ENCODE measurements around the gene NELL1.

Gene NELL1

GRCh38 chr11:21307874-21308273 lies 638.5 kb downstream of the NELL1 start:
- Histone ChIP-seq H3K4me3 (ENCODE audit: low read depth, low read length) (no peak overlapping the region), H3K27me3 (ENCODE audit: control insufficient read depth, insufficient read depth, low read length) (no peaks in the 10 kb centered on the region), H3K4me1 (ENCODE audit: control insufficient read depth, insufficient read depth, low read length) (no peaks in the 10 kb centered on the region), H3K9me3 (ENCODE audit: control insufficient read depth, insufficient read depth, low read depth, low read length) (no peaks in the 10 kb centered on the region), H3K36me3 (ENCODE audit: control insufficient read depth, insufficient read depth, low read length) (no peaks in the 10 kb centered on the region), H3K9ac (ENCODE audit: low read length) (no peak overlapping the region), H3K27ac (ENCODE audit: low read depth, low read length) (no peak overlapping the region)

GRCh38 chr11:21316591-21316990 lies 647.2 kb downstream of the NELL1 start:
- Histone ChIP-seq H3K4me1 (ENCODE audit: control insufficient read depth, insufficient read depth, low read length) (no peaks in the 10 kb centered on the region), H3K36me3 (ENCODE audit: control insufficient read depth, insufficient read depth, low read length) (no peaks in the 10 kb centered on the region), H3K4me3 (ENCODE audit: low read depth, low read length) (no peak overlapping the region), H3K9ac (ENCODE audit: low read length) (no peak overlapping the region), H3K27ac (ENCODE audit: low read depth, low read length) (no peak overlapping the region), H3K9me3 (ENCODE audit: control insufficient read depth, insufficient read depth, low read depth, low read length) (peaks cover 3% of the 10 kb centered on the region; the same call in 1 of the 2 replicates), H3K27me3 (ENCODE audit: control insufficient read depth, insufficient read depth, low read length) (no peaks in the 10 kb centered on the region)

- no peaks in the 10 kb centered on the region for H3K9me3 ChIP-seq (ENCODE audit: control insufficient read depth, insufficient read depth, low read depth, low read length)
- peaks cover 3% of the 10 kb centered on the region; the same call in 1 of the 2 replicates for H3K4me1 ChIP-seq (ENCODE audit: control insufficient read depth, insufficient read depth, low read length)
- H3K9ac ChIP-seq (ENCODE audit: low read length): no peak overlapping the region
- no peaks in the 10 kb centered on the region for H3K27me3 ChIP-seq (ENCODE audit: control insufficient read depth, insufficient read depth, low read length)
- H3K36me3 ChIP-seq (ENCODE audit: control insufficient read depth, insufficient read depth, low read length): no peaks in the 10 kb centered on the region
- no peak overlapping the region for H3K27ac ChIP-seq (ENCODE audit: low read depth, low read length)
- no peak overlapping the region for H3K4me3 ChIP-seq (ENCODE audit: low read depth, low read length)
These were observed 651.7 kb downstream of the NELL1 start for GRCh38 chr11:21321072-21321471.

- no peaks in the 10 kb centered on the region for H3K36me3 ChIP-seq (ENCODE audit: control insufficient read depth, insufficient read depth, low read length)
- no peak overlapping the region for H3K27ac ChIP-seq (ENCODE audit: low read depth, low read length)
- no peaks in the 10 kb centered on the region for H3K27me3 ChIP-seq (ENCODE audit: control insufficient read depth, insufficient read depth, low read length)
- H3K9ac ChIP-seq (ENCODE audit: low read length): no peak overlapping the region
- H3K9me3 ChIP-seq (ENCODE audit: control insufficient read depth, insufficient read depth, low read depth, low read length): no peaks in the 10 kb centered on the region
- H3K4me3 ChIP-seq (ENCODE audit: low read depth, low read length): no peak overlapping the region
- H3K4me1 ChIP-seq (ENCODE audit: control insufficient read depth, insufficient read depth, low read length): peaks cover 3% of the 10 kb centered on the region; the same call in 1 of the 2 replicates
These were observed 652.1 kb downstream of the NELL1 start for GRCh38 chr11:21321530-21321929.

- peaks cover 10% of the 10 kb centered on the region for H3K9me3 ChIP-seq (ENCODE audit: control insufficient read depth, insufficient read depth, low read depth, low read length)
- H3K27me3 ChIP-seq (ENCODE audit: control insufficient read depth, insufficient read depth, low read length): no peaks in the 10 kb centered on the region
- H3K4me1 ChIP-seq (ENCODE audit: control insufficient read depth, insufficient read depth, low read length): peaks cover 3% of the 10 kb centered on the region; the same call in 1 of the 2 replicates
- H3K27ac ChIP-seq (ENCODE audit: low read depth, low read length): no peak overlapping the region
- H3K9ac ChIP-seq (ENCODE audit: low read length): no peak overlapping the region
- no peak overlapping the region for H3K4me3 ChIP-seq (ENCODE audit: low read depth, low read length)
- H3K36me3 ChIP-seq (ENCODE audit: control insufficient read depth, insufficient read depth, low read length): no peaks in the 10 kb centered on the region
These were observed 654.2 kb downstream of the NELL1 start for GRCh38 chr11:21323617-21324016.

GRCh38 chr11:21343204-21343603 lies 673.8 kb downstream of the NELL1 start:
- no peak overlapping the region for H3K9ac ChIP-seq (ENCODE audit: low read length)
- H3K36me3 ChIP-seq (ENCODE audit: control insufficient read depth, insufficient read depth, low read length): no peaks in the 10 kb centered on the region
- H3K4me1 ChIP-seq (ENCODE audit: control insufficient read depth, insufficient read depth, low read length): no peaks in the 10 kb centered on the region
- no peak overlapping the region for H3K4me3 ChIP-seq (ENCODE audit: low read depth, low read length)
- H3K9me3 ChIP-seq (ENCODE audit: control insufficient read depth, insufficient read depth, low read depth, low read length): no peaks in the 10 kb centered on the region
- H3K27me3 ChIP-seq (ENCODE audit: control insufficient read depth, insufficient read depth, low read length): no peaks in the 10 kb centered on the region
- H3K27ac ChIP-seq (ENCODE audit: low read depth, low read length): no peak overlapping the region

- Histone ChIP-seq H3K27me3 (ENCODE audit: control insufficient read depth, insufficient read depth, low read length) (no peaks in the 10 kb centered on the region), H3K4me3 (ENCODE audit: low read depth, low read length) (no peak overlapping the region), H3K9me3 (ENCODE audit: control insufficient read depth, insufficient read depth, low read depth, low read length) (no peaks in the 10 kb centered on the region), H3K27ac (ENCODE audit: low read depth, low read length) (no peak overlapping the region), H3K36me3 (ENCODE audit: control insufficient read depth, insufficient read depth, low read length) (no peaks in the 10 kb centered on the region), H3K9ac (ENCODE audit: low read length) (no peak overlapping the region), H3K4me1 (ENCODE audit: control insufficient read depth, insufficient read depth, low read length) (no peaks in the 10 kb centered on the region)
These were observed 677.0 kb downstream of the NELL1 start for GRCh38 chr11:21346361-21346760.

- H3K27ac ChIP-seq (ENCODE audit: low read depth, low read length): no peak overlapping the region
- H3K4me3 ChIP-seq (ENCODE audit: low read depth, low read length): no peak overlapping the region
- no peaks in the 10 kb centered on the region for H3K4me1 ChIP-seq (ENCODE audit: control insufficient read depth, insufficient read depth, low read length)
- H3K36me3 ChIP-seq (ENCODE audit: control insufficient read depth, insufficient read depth, low read length): no peaks in the 10 kb centered on the region
- no peaks in the 10 kb centered on the region for H3K27me3 ChIP-seq (ENCODE audit: control insufficient read depth, insufficient read depth, low read length)
- H3K9ac ChIP-seq (ENCODE audit: low read length): no peak overlapping the region
- H3K9me3 ChIP-seq (ENCODE audit: control insufficient read depth, insufficient read depth, low read depth, low read length): no peaks in the 10 kb centered on the region
These were observed 681.2 kb downstream of the NELL1 start for GRCh38 chr11:21350613-21351012.

GRCh38 chr11:21353425-21353824 lies 684.0 kb downstream of the NELL1 start:
- Histone ChIP-seq H3K27ac (ENCODE audit: low read depth, low read length) (no peak overlapping the region), H3K9me3 (ENCODE audit: control insufficient read depth, insufficient read depth, low read depth, low read length) (no peaks in the 10 kb centered on the region), H3K9ac (ENCODE audit: low read length) (no peak overlapping the region), H3K4me1 (ENCODE audit: control insufficient read depth, insufficient read depth, low read length) (no peaks in the 10 kb centered on the region), H3K36me3 (ENCODE audit: control insufficient read depth, insufficient read depth, low read length) (no peaks in the 10 kb centered on the region), H3K4me3 (ENCODE audit: low read depth, low read length) (no peak overlapping the region), H3K27me3 (ENCODE audit: control insufficient read depth, insufficient read depth, low read length) (no peaks in the 10 kb centered on the region)

- Histone ChIP-seq H3K9ac (ENCODE audit: low read length) (no peak overlapping the region), H3K9me3 (ENCODE audit: control insufficient read depth, insufficient read depth, low read depth, low read length) (no peaks in the 10 kb centered on the region), H3K4me1 (ENCODE audit: control insufficient read depth, insufficient read depth, low read length) (no peaks in the 10 kb centered on the region), H3K27me3 (ENCODE audit: control insufficient read depth, insufficient read depth, low read length) (no peaks in the 10 kb centered on the region), H3K4me3 (ENCODE audit: low read depth, low read length) (no peak overlapping the region), H3K36me3 (ENCODE audit: control insufficient read depth, insufficient read depth, low read length) (no peaks in the 10 kb centered on the region), H3K27ac (ENCODE audit: low read depth, low read length) (no peak overlapping the region)
These were observed 695.7 kb downstream of the NELL1 start for GRCh38 chr11:21364866-21365624.

- Histone ChIP-seq H3K4me1 (ENCODE audit: control insufficient read depth, insufficient read depth, low read length) (no peaks in the 10 kb centered on the region), H3K27me3 (ENCODE audit: control insufficient read depth, insufficient read depth, low read length) (no peaks in the 10 kb centered on the region), H3K36me3 (ENCODE audit: control insufficient read depth, insufficient read depth, low read length) (no peaks in the 10 kb centered on the region), H3K9me3 (ENCODE audit: control insufficient read depth, insufficient read depth, low read depth, low read length) (no peaks in the 10 kb centered on the region), H3K9ac (ENCODE audit: low read length) (no peak overlapping the region), H3K4me3 (ENCODE audit: low read depth, low read length) (no peak overlapping the region), H3K27ac (ENCODE audit: low read depth, low read length) (no peak overlapping the region)
These were observed 700.6 kb downstream of the NELL1 start for GRCh38 chr11:21369947-21370346.
